Endothelial cell of umbilical vein (primary cell): Measurements from ENCODE around the gene ACTG2.

Experiments
- CTCF ChIP-seq, 2 donors: IDR thresholded peaks; 1 replicate in 1 of 2; 2 replicates in 1 of 2; pipeline ENCODE4 v1.5.1; 2011; ENCODE audit warnings: low read length in 2 of 2, mild to moderate bottlenecking in 2 of 2, moderate library complexity in 2 of 2, control low read depth in 1 of 2, inconsistent platforms in 1 of 2, low read depth in 1 of 2; ENCODE audit not compliant: insufficient read depth in 1 of 2; ENCODE audit errors: extremely low read depth in 1 of 2
- EZH2 ChIP-seq: IDR thresholded peaks from 2 replicates; pipeline ENCODE4 v1.6.1; 2012; ENCODE audit warnings: borderline replicate concordance, low read depth, mild to moderate bottlenecking, moderate library complexity, low read length, inconsistent platforms; ENCODE audit not compliant: severe bottlenecking
- FOS ChIP-seq: IDR thresholded peaks from 2 replicates; pipeline ENCODE4 v1.6.1; 2011; ENCODE audit warnings: mild to moderate bottlenecking, low read length, moderate library complexity, borderline replicate concordance; ENCODE audit not compliant: insufficient read depth
- GATA2 ChIP-seq: IDR thresholded peaks from 2 replicates; pipeline ENCODE4 v1.7.0; 2011; ENCODE audit warnings: low read depth, mild to moderate bottlenecking, moderate library complexity, mixed read lengths, low read length; ENCODE audit not compliant: insufficient read length, insufficient read depth
- MAX ChIP-seq: IDR thresholded peaks from 2 replicates; pipeline ENCODE4 v1.6.1; 2011; ENCODE audit not compliant: insufficient read depth, insufficient read length
- POLR2A ChIP-seq: IDR thresholded peaks from 2 replicates; pipeline ENCODE4 v1.6.1; 2012; ENCODE audit warnings: low read depth, mild to moderate bottlenecking, control low read depth, low read length
- POLR2AphosphoS5 ChIP-seq: IDR thresholded peaks from 2 replicates; pipeline ENCODE4 v1.6.1; 2012; ENCODE audit warnings: low read depth, mild to moderate bottlenecking, control low read depth, low read length, moderate library complexity; ENCODE audit not compliant: insufficient read depth

- TF ChIP-seq CTCF (IDR thresholded peaks at IDR 0.05; ENCODE audit: extremely low read depth in 1 of 2, insufficient read depth in 1 of 2, low read depth in 1 of 2, low read length in 2 of 2) (no peak), POLR2AphosphoS5 (no peak), FOS (no peak), EZH2 (no peak), MAX (no peak), GATA2 (no peak), POLR2A (no peak)
Observed at GRCh38 chr2:73890301-73891092, 2.3 kb upstream of the ACTG2 start.
